HCT116 (cell line): ENCODE results near the gene PTGIS. TPM values are rescaled to one million over a fixed set of nuclear protein-coding genes. Genes with fewer than 3 reads are reported as not detected.
A peak's percentile ranks its signal among the peaks of the same experiment; 100 is the strongest.

Source experiments
- ATAC-seq: fragments of 200-7000 bp; cut with Tn5 transposase; 2 replicates; pipeline ENCODE4 v1.9.1; 2020; ENCODE audit warnings: mild to moderate bottlenecking, moderate library complexity
- BruUV-seq: library from RNA; stranded (reverse); fragments of 400-500 nt; replicated peaks from 2 replicates; lab custom pipeline; 2021; lab: Mats Ljungman, UMichigan
- CTCF ChIA-PET: fragments of 300-600 bp; sonication (Branson Sonifier 250); formaldehyde crosslinking; loops from one replicate; lab custom pipeline; 2021; ENCODE audit warnings: antibody characterized with exemption; lab: Charles Lee
- POLR2A ChIA-PET: fragments of 300-600, 350-600 bp; sonication (Branson Sonifier 250); formaldehyde crosslinking; loops from one replicate; lab custom pipeline; 2021; ENCODE audit warnings: antibody characterized with exemption; lab: Charles Lee
- RAD21 ChIA-PET, 2 experiments: fragments of 300-600 bp; sonication (Branson Sonifier 250); formaldehyde crosslinking; loops; one replicate each; lab custom pipeline; 2023; ENCODE audit warnings: low total read pairs in 2 of 2; ENCODE audit not compliant: uncharacterized antibody in 2 of 2, unreplicated experiment in 2 of 2, low non-redundant PET in 1 of 2; lab: Charles Lee
- DNase-seq: peaks from one replicate; pipeline ENCODE4 v3.0.0-alpha.2; 2010; ENCODE audit warnings: low read depth, low spot score
- H2AFZ ChIP-seq: fragments of 200-600 bp; shearing (Covaris generic), sonication (generic); 2 replicates; pipeline ENCODE4 v1.6.1; 2017; ENCODE audit warnings: low read depth, mixed run types, mixed read lengths, antibody characterized with exemption, low read length; ENCODE audit not compliant: poor library complexity, severe bottlenecking
- H3K27ac ChIP-seq: 2 replicates; pipeline ENCODE4 v1.5.1; 2012; ENCODE audit warnings: low read depth, low read length
- H3K27me3 ChIP-seq: fragments of 200-600 bp; sonication (generic); 2 replicates; pipeline ENCODE4 v1.6.1; 2016; ENCODE audit warnings: mixed run types, low read length, mixed read lengths; ENCODE audit not compliant: insufficient read depth
- H3K36me3 ChIP-seq, 2 experiments: fragments of 200-500 bp in 1 of 2; fragments of 200-600 bp in 1 of 2; sonication (Bioruptor generic) in 1 of 2; sonication (generic) in 1 of 2; 2 replicates each; pipeline versions ENCODE4 v1.5.1 to v1.6.1; 2014 to 2016; ENCODE audit warnings: low read length in 2 of 2, inconsistent platforms in 1 of 2, mixed read lengths in 1 of 2, mixed run types in 1 of 2; ENCODE audit not compliant: insufficient read depth in 2 of 2, control insufficient read depth in 1 of 2
- H3K4me1 ChIP-seq, 2 experiments: fragments of 200-600 bp in 1 of 2; sonication (generic) in 1 of 2; 2 replicates each; pipeline versions ENCODE4 v1.5.1 to v1.6.1; 2012 to 2017; ENCODE audit warnings: low read length in 2 of 2, inconsistent platforms in 1 of 2, mild to moderate bottlenecking in 1 of 2, mixed read lengths in 1 of 2, mixed run types in 1 of 2, moderate library complexity in 1 of 2; ENCODE audit not compliant: insufficient read depth in 2 of 2, control insufficient read depth in 1 of 2
- H3K4me2 ChIP-seq: fragments of 200-600 bp; sonication (generic); 2 replicates; pipeline ENCODE4 v1.6.1; 2017; ENCODE audit warnings: mixed run types, low read length, mixed read lengths
- H3K4me3 ChIP-seq, 2 experiments: fragments of 200-600 bp in 1 of 2; sonication (generic) in 1 of 2; replicated peaks in 1 of 2; 2 replicates each; pipeline ENCODE4 v1.5.1; 2011 to 2016; ENCODE audit warnings: low read length in 2 of 2, control low read depth in 1 of 2, low read depth in 1 of 2, mild to moderate bottlenecking in 1 of 2, mixed read lengths in 1 of 2, mixed run types in 1 of 2
- H3K79me2 ChIP-seq: fragments of 200-600 bp; sonication (generic); 2 replicates; pipeline ENCODE4 v1.6.1; 2017; ENCODE audit warnings: mild to moderate bottlenecking, mixed run types, low read length, moderate library complexity, mixed read lengths; ENCODE audit not compliant: insufficient read depth
- H3K9ac ChIP-seq: fragments of 200-600 bp; sonication (generic); 2 replicates; pipeline ENCODE4 v1.6.1; 2016; ENCODE audit warnings: low read length, mixed read lengths
- H3K9me2 ChIP-seq: fragments of 200-600 bp; sonication (generic), shearing (Covaris generic); 2 replicates; pipeline ENCODE4 v1.6.1; 2017; ENCODE audit warnings: mixed run types, mild to moderate bottlenecking, moderate library complexity; ENCODE audit not compliant: insufficient read depth
- H3K9me3 ChIP-seq, 2 experiments: fragments of 200-500 bp in 1 of 2; fragments of 200-600 bp in 1 of 2; sonication (Bioruptor generic) in 1 of 2; sonication (generic) in 1 of 2; 2 replicates each; pipeline ENCODE4 v1.6.1; 2014 to 2017; ENCODE audit warnings: low read length in 2 of 2, mixed read lengths in 2 of 2, inconsistent platforms in 1 of 2, low read depth in 1 of 2, mild to moderate bottlenecking in 1 of 2, mixed run types in 1 of 2, moderate library complexity in 1 of 2; ENCODE audit not compliant: control insufficient read depth in 1 of 2, insufficient read depth in 1 of 2
- H4K20me1 ChIP-seq: fragments of 200-600 bp; sonication (generic), shearing (Covaris generic); 2 replicates; pipeline ENCODE4 v1.6.1; 2017; ENCODE audit warnings: mixed run types, mild to moderate bottlenecking, moderate library complexity; ENCODE audit not compliant: insufficient read depth
- CBX3 ChIP-seq: IDR thresholded peaks from 2 replicates; pipeline ENCODE4 v1.6.1; 2012; ENCODE audit warnings: low read depth
- CEBPB ChIP-seq: IDR thresholded peaks from 2 replicates; pipeline ENCODE4 v1.6.1; 2012; ENCODE audit warnings: low read depth
- EGR1 ChIP-seq: IDR thresholded peaks from 2 replicates; pipeline ENCODE4 v1.6.1; 2012; ENCODE audit warnings: low read depth
- ELF1 ChIP-seq: IDR thresholded peaks from 2 replicates; pipeline ENCODE4 v1.6.1; 2012; ENCODE audit warnings: low read depth, borderline replicate concordance
- EZH2 ChIP-seq: fragments of 200-600 bp; sonication (generic); IDR thresholded peaks from 2 replicates; pipeline ENCODE4 v1.6.1; 2017; ENCODE audit warnings: antibody characterized with exemption, mixed run types
- EZH2phosphoT487 ChIP-seq: fragments of 200-600 bp; IDR thresholded peaks from 2 replicates; pipeline ENCODE4 v1.6.1; 2018; ENCODE audit warnings: antibody characterized with exemption, borderline replicate concordance
- FOSL1 ChIP-seq: IDR thresholded peaks from 2 replicates; pipeline ENCODE4 v1.6.1; 2012; ENCODE audit warnings: low read depth
- POLR2A ChIP-seq: IDR thresholded peaks from 2 replicates; pipeline ENCODE4 v1.7.0; 2011; ENCODE audit warnings: borderline replicate concordance; ENCODE audit not compliant: insufficient read depth, insufficient read length; ENCODE audit errors: extremely low read depth
- POLR2AphosphoS5 ChIP-seq: IDR thresholded peaks from 2 replicates; pipeline ENCODE4 v1.6.1; 2011; ENCODE audit warnings: mild to moderate bottlenecking, low read depth, low read length, moderate library complexity
- RAD21 ChIP-seq: IDR thresholded peaks from 2 replicates; pipeline ENCODE4 v1.6.1; 2012; ENCODE audit warnings: low read depth, mild to moderate bottlenecking
- SIN3A ChIP-seq: IDR thresholded peaks from 2 replicates; pipeline ENCODE4 v1.6.1; 2012; ENCODE audit warnings: low read depth
- SRF ChIP-seq: IDR thresholded peaks from 2 replicates; pipeline ENCODE4 v1.6.1; 2012; ENCODE audit warnings: low read depth
- TCF7L2 ChIP-seq: IDR thresholded peaks from 2 replicates; pipeline ENCODE4 v1.7.0; 2011; ENCODE audit warnings: borderline replicate concordance, inconsistent platforms; ENCODE audit not compliant: insufficient read depth, insufficient read length; ENCODE audit errors: extremely low read depth
- YY1 ChIP-seq: IDR thresholded peaks from 2 replicates; pipeline ENCODE4 v1.6.1; 2011; ENCODE audit warnings: low read length, low read depth, moderate library complexity, mild to moderate bottlenecking; ENCODE audit not compliant: insufficient replicate concordance; ENCODE audit errors: extremely low read depth
- ZFX ChIP-seq: fragments of 450-650 bp; IDR thresholded peaks from 2 replicates; pipeline ENCODE4 v1.6.1; 2017
- ZNF274 ChIP-seq: fragments of 200-500 bp; sonication (Bioruptor generic); IDR thresholded peaks from 2 replicates; pipeline ENCODE4 v1.6.1; 2014; ENCODE audit warnings: mild to moderate bottlenecking, low read depth, low read length, inconsistent platforms
- intact Hi-C: fragments of 100-400 bp; cut with micrococcal nuclease; formaldehyde crosslinking; loops from 2 replicates; pipeline ENCODE4 v1.10.0; 2022
- total RNA-seq: library from RNA; stranded (reverse); gene quantifications from one replicate; pipeline ENCODE4 v1.2.1, GENCODE V29; 2021; ENCODE audit not compliant: unreplicated experiment
- TF ChIP-seq, protein P1 (sequence below): IDR thresholded peaks from 2 replicates; pipeline ENCODE4 v1.6.1; 2012
- TF ChIP-seq, protein P2 (sequence below), 3 experiments: fragments of 200-600 bp in 1 of 3; sonication (generic) in 1 of 3; IDR thresholded peaks in 2 of 3; conservative IDR thresholded peaks in 1 of 3; 2 replicates each; pipeline ENCODE4 v1.5.1; 2012 to 2017; ENCODE audit warnings: low read depth in 2 of 3, low read length in 2 of 3, antibody characterized with exemption in 1 of 3, borderline replicate concordance in 1 of 3, control low read depth in 1 of 3, mild to moderate bottlenecking in 1 of 3, mixed read lengths in 1 of 3, mixed run types in 1 of 3, moderate library complexity in 1 of 3; ENCODE audit not compliant: insufficient read depth in 1 of 3
- TF ChIP-seq, protein P3 (sequence below): IDR thresholded peaks from 2 replicates; pipeline ENCODE4 v1.6.1; 2012
- TF ChIP-seq, protein P4 (sequence below): IDR thresholded peaks from 2 replicates; pipeline ENCODE4 v1.6.1; 2011; ENCODE audit warnings: mild to moderate bottlenecking, low read length, moderate library complexity; ENCODE audit not compliant: insufficient replicate concordance; ENCODE audit errors: extremely low read depth

The PTGIS gene
- total RNA-seq, 1 experiment from 2014 or later: 0.25 TPM

DNA sequence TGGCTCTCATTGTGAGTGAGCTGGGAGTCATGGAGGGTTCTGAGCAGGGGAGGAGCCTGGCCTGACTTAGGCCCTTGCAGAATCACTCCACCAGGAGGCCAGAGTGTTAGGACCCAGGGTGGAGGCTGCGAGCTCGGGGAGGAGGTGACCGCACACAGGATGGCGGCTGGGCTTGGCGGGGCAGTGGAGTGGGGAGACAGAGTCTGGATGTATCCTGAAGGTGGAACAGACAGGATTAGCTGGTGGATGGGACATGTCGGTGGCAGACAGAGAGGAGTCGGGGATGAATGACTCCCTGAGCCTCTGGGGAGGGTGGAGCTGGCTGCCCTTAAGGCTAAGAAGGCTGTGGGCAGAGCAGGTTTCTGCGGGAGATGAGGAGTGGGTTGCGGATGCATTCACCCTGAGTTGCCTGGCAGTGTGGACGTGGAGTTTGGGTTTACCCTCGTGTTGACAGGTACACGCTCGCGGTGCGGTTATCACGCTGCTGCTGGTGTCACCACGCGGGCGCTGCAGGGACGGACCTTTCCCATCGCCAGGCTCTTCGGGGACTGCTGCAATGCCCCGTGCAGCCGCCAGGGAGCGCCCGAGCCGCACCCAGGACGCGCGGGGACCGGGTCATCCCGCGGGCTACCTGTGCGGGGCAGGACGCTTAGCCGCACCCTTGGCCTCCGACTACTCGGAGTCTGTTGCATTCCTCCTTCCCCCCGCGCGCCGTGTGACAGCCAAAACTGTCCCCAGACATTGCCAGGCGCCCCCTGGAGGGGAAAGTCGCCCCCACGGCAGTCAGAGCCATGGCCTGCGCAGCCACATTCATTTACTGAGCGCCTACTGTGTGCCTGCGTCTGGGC lies 43.0 kb upstream of the PTGIS start:
- Histone ChIP-seq H3K9me3 (no peaks in the 10 kb centered on the region), H3K4me2 (peak overlapping the region; percentile 73), H3K4me1 (peaks cover 6 to 26% of the 10 kb centered on the region in 2 experiments; a peak in 3 of 4 replicates), H3K27me3 (no peaks in the 10 kb centered on the region), H3K36me3 (no peaks in the 10 kb centered on the region), H3K27ac (no peak overlapping the region; the same call in 1 of the 2 replicates), H3K9ac (peak overlapping the region; percentile 18; the same call in 1 of the 2 replicates), H2AFZ (peak overlapping the region; percentile 59), H4K20me1 (no peaks in the 10 kb centered on the region), H3K4me3 (peak overlapping the region; percentile 22 to 27; a peak in 3 of 4 replicates), H3K9me2 (no peaks in the 10 kb centered on the region), H3K79me2 (no peaks in the 10 kb centered on the region)
- ATAC-seq (peak; percentile 85), DNase-seq (peak; percentile 72)
- ChIA-PET POLR2A (no interaction called here), RAD21 (interaction anchor here (0.6 to 1.8 kb wide), 5 partner anchors 69 to 278 kb away, joined by 3 to 5 read pairs (median 3); no protein-coding TSS in a partner anchor), CTCF (interaction anchor here (0.6 to 3.8 kb wide), 18 partner anchors 9 to 461 kb away, joined by 3 to 66 read pairs (median 4); no protein-coding TSS in a partner anchor)
- intact Hi-C loops: loop anchor here (1.0 to 5.0 kb wide), 4 partner anchors 101 to 277 kb away; partner anchors contain the start of gene B4GALT5
- no TSS peak for BruUV-seq
- TF ChIP-seq, protein P1, sequence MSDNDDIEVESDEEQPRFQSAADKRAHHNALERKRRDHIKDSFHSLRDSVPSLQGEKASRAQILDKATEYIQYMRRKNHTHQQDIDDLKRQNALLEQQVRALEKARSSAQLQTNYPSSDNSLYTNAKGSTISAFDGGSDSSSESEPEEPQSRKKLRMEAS: peak; percentile 94
- no peak for TF ChIP-seq ZNF274
- no peak for TF ChIP-seq EZH2
- TF ChIP-seq, protein P2, sequence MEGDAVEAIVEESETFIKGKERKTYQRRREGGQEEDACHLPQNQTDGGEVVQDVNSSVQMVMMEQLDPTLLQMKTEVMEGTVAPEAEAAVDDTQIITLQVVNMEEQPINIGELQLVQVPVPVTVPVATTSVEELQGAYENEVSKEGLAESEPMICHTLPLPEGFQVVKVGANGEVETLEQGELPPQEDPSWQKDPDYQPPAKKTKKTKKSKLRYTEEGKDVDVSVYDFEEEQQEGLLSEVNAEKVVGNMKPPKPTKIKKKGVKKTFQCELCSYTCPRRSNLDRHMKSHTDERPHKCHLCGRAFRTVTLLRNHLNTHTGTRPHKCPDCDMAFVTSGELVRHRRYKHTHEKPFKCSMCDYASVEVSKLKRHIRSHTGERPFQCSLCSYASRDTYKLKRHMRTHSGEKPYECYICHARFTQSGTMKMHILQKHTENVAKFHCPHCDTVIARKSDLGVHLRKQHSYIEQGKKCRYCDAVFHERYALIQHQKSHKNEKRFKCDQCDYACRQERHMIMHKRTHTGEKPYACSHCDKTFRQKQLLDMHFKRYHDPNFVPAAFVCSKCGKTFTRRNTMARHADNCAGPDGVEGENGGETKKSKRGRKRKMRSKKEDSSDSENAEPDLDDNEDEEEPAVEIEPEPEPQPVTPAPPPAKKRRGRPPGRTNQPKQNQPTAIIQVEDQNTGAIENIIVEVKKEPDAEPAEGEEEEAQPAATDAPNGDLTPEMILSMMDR (IDR thresholded peaks at IDR 0.05 in 2 of 3, conservative IDR thresholded peaks at IDR 0.05 in 1 of 3; ENCODE audit: borderline replicate concordance in 1 of 3, insufficient read depth in 1 of 3, low read depth in 2 of 3, low read length in 2 of 3): peak; percentile 92 to 99 (median 98)
- TF ChIP-seq POLR2A: no peak
- no peak for TF ChIP-seq YY1
- no peak for TF ChIP-seq FOSL1
- TF ChIP-seq EGR1: no peak
- TF ChIP-seq SIN3A: no peak
- TF ChIP-seq SRF: no peak
- peak; percentile 100 for TF ChIP-seq RAD21
- TF ChIP-seq EZH2phosphoT487: no peak
- TF ChIP-seq TCF7L2: peak; percentile 15
- TF ChIP-seq, protein P3, sequence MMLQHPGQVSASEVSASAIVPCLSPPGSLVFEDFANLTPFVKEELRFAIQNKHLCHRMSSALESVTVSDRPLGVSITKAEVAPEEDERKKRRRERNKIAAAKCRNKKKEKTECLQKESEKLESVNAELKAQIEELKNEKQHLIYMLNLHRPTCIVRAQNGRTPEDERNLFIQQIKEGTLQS: no peak
- TF ChIP-seq ZFX: no peak; the same call in 1 of the 2 replicates
- no peak for TF ChIP-seq CEBPB
- TF ChIP-seq, protein P4, sequence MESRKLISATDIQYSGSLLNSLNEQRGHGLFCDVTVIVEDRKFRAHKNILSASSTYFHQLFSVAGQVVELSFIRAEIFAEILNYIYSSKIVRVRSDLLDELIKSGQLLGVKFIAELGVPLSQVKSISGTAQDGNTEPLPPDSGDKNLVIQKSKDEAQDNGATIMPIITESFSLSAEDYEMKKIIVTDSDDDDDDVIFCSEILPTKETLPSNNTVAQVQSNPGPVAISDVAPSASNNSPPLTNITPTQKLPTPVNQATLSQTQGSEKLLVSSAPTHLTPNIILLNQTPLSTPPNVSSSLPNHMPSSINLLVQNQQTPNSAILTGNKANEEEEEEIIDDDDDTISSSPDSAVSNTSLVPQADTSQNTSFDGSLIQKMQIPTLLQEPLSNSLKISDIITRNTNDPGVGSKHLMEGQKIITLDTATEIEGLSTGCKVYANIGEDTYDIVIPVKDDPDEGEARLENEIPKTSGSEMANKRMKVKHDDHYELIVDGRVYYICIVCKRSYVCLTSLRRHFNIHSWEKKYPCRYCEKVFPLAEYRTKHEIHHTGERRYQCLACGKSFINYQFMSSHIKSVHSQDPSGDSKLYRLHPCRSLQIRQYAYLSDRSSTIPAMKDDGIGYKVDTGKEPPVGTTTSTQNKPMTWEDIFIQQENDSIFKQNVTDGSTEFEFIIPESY: no peak
- peak; percentile 45; the same call in 1 of the 2 replicates for TF ChIP-seq CBX3
- TF ChIP-seq ELF1: no peak
- TF ChIP-seq POLR2AphosphoS5: no peak
